ENCODE measurements around the gene ADAM10. TPM values are rescaled to one million over a fixed set of nuclear protein-coding genes. Genes with fewer than 3 reads are reported as not detected.

The ADAM10 gene
- total RNA-seq, 1 experiment from 2014 or later = 159 TPM

- Histone ChIP-seq H2BK12ac (ENCODE audit: insufficient read length, low read depth, low read length) (no peak overlapping the region), H2AK5ac (ENCODE audit: insufficient read length, low read length) (no peak overlapping the region), H3K23ac (ENCODE audit: insufficient read length, low read depth, low read length) (no peak overlapping the region), H3K9ac (ENCODE audit: extremely low read depth, insufficient read length, low read length) (no peak overlapping the region), H3T11ph (ENCODE audit: low read length) (no peak overlapping the region), H3K79me2 (ENCODE audit: insufficient read depth, low read length) (no peaks in the 10 kb centered on the region), H4K20me1 (ENCODE audit: control insufficient read depth, insufficient read depth, insufficient read length) (no peaks in the 10 kb centered on the region), H2BK5ac (ENCODE audit: insufficient read length, low read length) (no peak overlapping the region), H4K5ac (ENCODE audit: insufficient read length, low read depth, low read length) (no peak overlapping the region), H3K4ac (ENCODE audit: low read depth, low read length) (no peak overlapping the region), H3K4me2 (ENCODE audit: insufficient read depth, insufficient read length, low read length) (no peak overlapping the region), H3K4me1 (ENCODE audit: insufficient read depth, low read length) (no peaks in the 10 kb centered on the region), H3K23me2 (ENCODE audit: insufficient read length, low read depth, low read length, poor library complexity, severe bottlenecking) (no peaks in the 10 kb centered on the region), H2BK20ac (ENCODE audit: low read depth, low read length, poor library complexity, severe bottlenecking) (no peak overlapping the region), H3K27ac (ENCODE audit: insufficient read length, low read depth, low read length) (no peak overlapping the region), H3K27me3 (ENCODE audit: insufficient read depth, low read length) (no peaks in the 10 kb centered on the region), H3K9me3 (ENCODE audit: control insufficient read depth, low read depth, low read length) (no peaks in the 10 kb centered on the region), H3K79me1 (ENCODE audit: insufficient read depth, low read depth, low read length, poor library complexity, severe bottlenecking) (no peaks in the 10 kb centered on the region), H2BK120ac (ENCODE audit: low read depth, low read length, poor library complexity, severe bottlenecking) (no peak overlapping the region), H4K91ac (ENCODE audit: insufficient read length, low read depth, low read length) (no peak overlapping the region), H2AFZ (ENCODE audit: low read length) (no peak overlapping the region), H3K56ac (ENCODE audit: insufficient read length, low read depth, low read length) (no peak overlapping the region), H3K14ac (ENCODE audit: insufficient read depth, low read length) (0 out of 2 replicates have a peak overlapping the region, but pooled peaks have one; percentile 4), H2BK15ac (ENCODE audit: low read depth, low read length) (no peak overlapping the region), H4K8ac (replicated peaks; ENCODE audit: insufficient read length, low read depth, low read length) (no peak overlapping the region), H3K18ac (ENCODE audit: insufficient read length, low read depth, low read length) (no peak overlapping the region)
- DNase-seq = no peak
- no peak overlapping the region for H3K27ac Mint-ChIP-seq
- H3K4me3 Mint-ChIP-seq = no peak overlapping the region
- no peaks in the 10 kb centered on the region for H3K9me3 Mint-ChIP-seq
- WGBS (ENCODE audit: extremely low coverage, insufficient read length, low lambda C conversion rate) = no CpG with 5 or more reads among the region's 23 CpGs
- peaks cover 40 to 52% of the 10 kb centered on the region in 2 experiments for H3K4me1 Mint-ChIP-seq
- TF ChIP-seq CTCF (conservative IDR thresholded peaks at IDR 0.05) = no peak
- H3K36me3 Mint-ChIP-seq (ENCODE audit: insufficient read depth in 1 of 3, low read depth in 3 of 3) = no peaks in the 10 kb centered on the region
- H3K27me3 Mint-ChIP-seq (ENCODE audit: low read depth) = peaks cover 10% of the 10 kb centered on the region
These were observed 197.6 kb downstream of the ADAM10 start for GRCh38 chr15:58551764-58552504.

Measured in H9 (cell line).